Ascending aorta (tissue), 2 donors: ENCODE measurements around the gene PLEKHN1. TPM values are rescaled to one million over a fixed set of nuclear protein-coding genes. Genes with fewer than 3 reads are reported as not detected.

ENCODE experiments used
- DNase-seq, 2 donors: peaks; one replicate each; pipeline ENCODE4 v3.0.0-alpha.2; 2019; ENCODE audit warnings: low spot score in 2 of 2
- H3K27ac ChIP-seq, 2 donors: fragments of 200-600 bp; sonication (generic); one replicate each; pipeline ENCODE4 v1.5.1; 2016 to 2017; ENCODE audit warnings: mild to moderate bottlenecking in 1 of 2
- H3K27me3 ChIP-seq: fragments of 200-600 bp; sonication (generic); one replicate; pipeline ENCODE4 v1.5.1; 2017
- H3K36me3 ChIP-seq, 2 donors: fragments of 200-600 bp; sonication (generic); one replicate each; pipeline ENCODE4 v1.5.1; 2016
- H3K4me1 ChIP-seq, 2 donors: fragments of 200-600 bp; sonication (generic); one replicate each; pipeline ENCODE4 v1.5.1; 2016 to 2017; ENCODE audit warnings: mild to moderate bottlenecking in 1 of 2
- H3K4me3 ChIP-seq, 2 donors: fragments of 200-600 bp; sonication (generic); one replicate each; pipeline ENCODE4 v1.5.1; 2016 to 2017; ENCODE audit warnings: mild to moderate bottlenecking in 1 of 2
- H3K9me3 ChIP-seq, 2 donors: fragments of 200-600 bp; sonication (generic); one replicate each; pipeline ENCODE4 v1.5.1; 2016
- CTCF ChIP-seq, 3 experiments: fragments of 200-600 bp in 2 of 3; fragments of 450-650 bp in 1 of 3; sonication (generic) in 2 of 3; IDR thresholded peaks; one replicate each; pipeline ENCODE4 v1.5.1; 2016 to 2019; ENCODE audit warnings: antibody characterized with exemption in 3 of 3, mild to moderate bottlenecking in 1 of 3, moderate library complexity in 1 of 3
- intact Hi-C: fragments of 100-400 bp; cut with DNase I; formaldehyde crosslinking; loops from one replicate; pipeline ENCODE4 v1.15.1; 2023
- total RNA-seq: library from RNA; depleted of rRNA; stranded (reverse); fragments of >200 nt; gene quantifications from one replicate; pipeline ENCODE4 v1.1.0, GENCODE V29; 2016

The PLEKHN1 gene
- total RNA-seq, 1 donor from 2014 or later = not detected

GRCh38 chr1:932776-933602 lies 33.3 kb upstream of the PLEKHN1 start:
- Histone ChIP-seq H3K9me3 (no peaks in the 10 kb centered on the region), H3K36me3 (no peaks in the 10 kb centered on the region), H3K27me3 (no peaks in the 10 kb centered on the region), H3K4me1 (no peaks in the 10 kb centered on the region), H3K27ac (no peak overlapping the region), H3K4me3 (no peak overlapping the region)
- intact Hi-C loops = no loop called here
- no peak for TF ChIP-seq CTCF (IDR thresholded peaks at IDR 0.05)
- DNase-seq = no peak

DNA sequence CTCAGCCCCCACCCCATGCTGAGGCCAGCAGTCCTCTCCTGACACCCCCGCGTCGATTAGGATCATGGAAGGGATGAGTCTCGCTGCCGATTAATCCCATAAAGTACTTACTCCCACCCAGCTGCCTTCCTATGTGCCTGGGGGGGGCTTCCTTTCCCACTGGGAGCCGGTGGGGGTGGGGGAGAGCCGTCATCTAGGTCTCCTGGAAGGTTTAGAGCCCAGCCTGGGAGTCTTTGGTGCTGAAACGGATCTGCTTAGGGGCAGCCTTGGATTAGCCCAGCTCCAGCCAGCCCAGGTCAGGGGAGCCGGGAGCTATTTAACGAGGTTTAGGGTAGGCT lies 32.7 kb upstream of the PLEKHN1 start:
- Histone ChIP-seq H3K9me3 (no peaks in the 10 kb centered on the region), H3K36me3 (no peaks in the 10 kb centered on the region), H3K4me1 (no peaks in the 10 kb centered on the region), H3K27me3 (no peaks in the 10 kb centered on the region), H3K4me3 (no peak overlapping the region), H3K27ac (no peak overlapping the region)
- TF ChIP-seq CTCF (IDR thresholded peaks at IDR 0.05) = no peak
- no peak for DNase-seq
- intact Hi-C loops = no loop called here

DNA sequence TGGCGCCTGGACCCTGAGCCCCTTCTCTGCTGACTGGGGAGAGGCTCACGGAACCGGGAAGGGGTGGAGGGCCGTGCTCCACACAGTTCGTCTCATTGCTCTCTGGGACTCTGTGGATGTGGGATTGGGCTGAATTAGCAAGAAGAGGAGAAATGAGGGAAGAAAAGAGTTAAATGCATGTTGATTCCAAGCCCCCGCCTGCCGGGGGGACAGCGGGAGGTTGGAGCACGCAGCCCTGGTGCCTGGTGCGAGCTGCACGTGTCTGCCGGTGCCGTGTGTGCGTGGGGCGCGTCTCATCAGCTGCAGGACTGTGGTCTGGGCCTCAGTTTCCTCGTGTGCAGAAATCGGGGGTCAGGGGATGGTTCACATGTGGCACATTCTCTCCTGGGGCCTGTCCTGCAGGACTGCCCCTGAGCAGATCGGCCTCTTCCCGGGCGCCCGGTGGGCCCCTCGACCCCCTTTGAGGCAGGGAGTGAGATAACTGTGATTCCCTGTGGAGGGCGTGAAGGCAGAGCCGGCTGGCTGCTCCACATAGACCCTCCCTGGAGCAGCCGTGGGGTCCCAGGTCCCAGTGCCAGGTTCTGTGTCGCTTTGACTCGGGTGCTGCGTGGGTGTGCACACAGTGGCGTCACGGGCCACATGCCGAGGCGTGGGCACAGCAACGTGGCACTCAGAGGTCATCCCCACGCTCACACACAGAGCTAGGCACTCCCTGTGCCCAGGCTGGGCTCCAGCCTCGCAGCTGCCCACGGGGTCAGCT lies 31.1 kb upstream of the PLEKHN1 start:
- Histone ChIP-seq H3K27me3 (peaks cover 3% of the 10 kb centered on the region), H3K4me3 (no peak overlapping the region), H3K9me3 (no peaks in the 10 kb centered on the region), H3K36me3 (no peaks in the 10 kb centered on the region), H3K4me1 (peaks cover 4 to 5% of the 10 kb centered on the region in 2 donors), H3K27ac (no peak overlapping the region)
- no peak for TF ChIP-seq CTCF (IDR thresholded peaks at IDR 0.05)
- DNase-seq = no peak
- intact Hi-C loops = no loop called here

DNA sequence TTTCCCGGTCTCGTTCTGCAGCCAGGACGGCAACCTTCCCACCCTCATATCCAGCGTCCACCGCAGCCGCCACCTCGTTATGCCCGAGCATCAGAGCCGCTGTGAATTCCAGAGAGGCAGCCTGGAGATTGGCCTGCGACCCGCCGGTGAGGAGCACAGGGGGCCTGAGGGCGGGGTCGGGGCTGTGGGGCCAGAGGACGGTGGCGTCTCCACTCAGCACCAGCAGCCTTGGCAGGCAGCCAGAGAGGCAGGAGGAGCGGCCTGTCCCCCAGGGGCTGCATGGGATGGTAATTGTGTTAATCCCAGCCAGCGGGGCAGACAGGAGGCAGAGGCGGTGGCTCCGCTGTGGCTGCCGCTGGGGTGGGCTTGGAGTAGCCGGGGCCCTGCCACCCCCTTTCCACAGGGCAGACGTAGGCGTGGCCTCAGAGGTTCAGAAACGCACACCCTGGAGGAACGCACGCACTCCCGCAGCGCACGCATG lies 30.5 kb upstream of the PLEKHN1 start:
- H3K36me3 ChIP-seq = no peaks in the 10 kb centered on the region
- H3K4me1 ChIP-seq = peaks cover 7 to 10% of the 10 kb centered on the region in 2 donors
- intact Hi-C loops = no loop called here
- no peak for DNase-seq
- no peak overlapping the region for H3K27ac ChIP-seq
- TF ChIP-seq CTCF (IDR thresholded peaks at IDR 0.05) = no peak
- no peak overlapping the region for H3K4me3 ChIP-seq
- peaks cover 3% of the 10 kb centered on the region for H3K27me3 ChIP-seq
- H3K9me3 ChIP-seq = no peaks in the 10 kb centered on the region

- Histone ChIP-seq H3K9me3 (no peaks in the 10 kb centered on the region), H3K4me1 (peaks cover 13 to 16% of the 10 kb centered on the region in 2 donors), H3K4me3 (no peak overlapping the region), H3K27me3 (peaks cover 3% of the 10 kb centered on the region), H3K27ac (no peak overlapping the region), H3K36me3 (no peaks in the 10 kb centered on the region)
- TF ChIP-seq CTCF (IDR thresholded peaks at IDR 0.05) = no peak
- intact Hi-C loops = no loop called here
- DNase-seq = no peak
Observed at GRCh38 chr1:936348-937264, 29.7 kb upstream of the PLEKHN1 start.
